Frontal cortex (tissue), 4 donors: ENCODE results near the gene C12orf76. TPM values are rescaled to one million over a fixed set of nuclear protein-coding genes. Genes with fewer than 3 reads are reported as not detected.
A peak's percentile ranks its signal among the peaks of the same experiment; 100 is the strongest.

ENCODE experiments used
- DNase-seq, 2 donors: peaks; one replicate each; pipeline ENCODE4 v3.0.0; 2012; ENCODE audit warnings: low spot score in 2 of 2
- FAIRE-seq: peaks from 2 replicates; lab custom pipeline; 2012; peaks lifted over from hg19 to GRCh38; lab: Jason Lieb, UNC
- small RNA-seq: library from RNA; depleted of rRNA; stranded (forward); fragments of <200 nt; gene quantifications from one replicate; pipeline ENCODE3, GENCODE V24; 2014
- total RNA-seq: library from RNA; depleted of rRNA; stranded (reverse); fragments of >200 nt; gene quantifications from one replicate; pipeline ENCODE4 v1.2.3, GENCODE V29; 2014
- donor health status: control.
- donor health status: control.
- donor health status: control.

Gene C12orf76
- total RNA-seq, 1 donor from 2014 or later, result 113 TPM

DNA sequence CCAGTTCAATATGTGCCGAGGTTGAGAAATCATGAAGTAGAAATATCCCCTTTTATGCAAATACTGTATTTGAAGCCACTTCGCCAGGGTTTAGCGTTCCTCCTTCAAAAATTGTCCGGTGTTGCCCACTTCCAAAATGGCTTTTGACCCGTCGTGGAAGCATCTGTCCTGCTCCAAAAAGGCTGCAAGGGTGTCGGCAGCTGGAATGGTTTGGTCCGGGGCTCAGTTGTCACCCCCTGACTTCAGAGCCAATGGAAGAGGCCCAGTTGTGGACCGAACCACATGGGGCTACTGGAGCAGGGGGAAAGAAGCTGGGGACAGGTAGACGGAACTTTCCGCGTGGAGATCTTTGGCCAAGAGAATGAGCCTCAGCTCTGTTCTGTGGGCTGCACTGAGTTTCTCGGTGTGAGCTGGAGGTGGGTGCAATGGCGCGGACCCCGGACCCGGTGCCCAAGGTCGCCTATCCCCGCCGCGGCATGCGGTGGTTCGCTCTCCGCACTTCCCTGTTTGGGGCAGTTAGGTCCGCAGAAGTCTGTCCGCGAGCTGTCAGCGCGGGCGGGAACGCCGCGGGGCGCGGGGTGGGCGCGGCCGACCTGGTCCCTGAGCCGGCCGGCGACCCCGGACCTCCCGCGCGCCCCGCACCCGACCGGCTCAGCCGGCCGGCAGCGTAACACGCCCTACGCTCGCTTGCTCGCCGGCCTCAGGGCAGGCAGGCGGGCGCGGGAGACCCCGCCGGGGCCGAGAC lies 49.2 kb downstream of the C12orf76 start, which contains the start of gene ANKRD13A:
ANKRD13A (plus strand) TSS at position 527 of the 745 bp plus-strand sequence. CDS start 259 bp downstream, outside the sequence.
- DNase-seq (peak; percentile 86 to 89), FAIRE-seq (no peak)

DNA sequence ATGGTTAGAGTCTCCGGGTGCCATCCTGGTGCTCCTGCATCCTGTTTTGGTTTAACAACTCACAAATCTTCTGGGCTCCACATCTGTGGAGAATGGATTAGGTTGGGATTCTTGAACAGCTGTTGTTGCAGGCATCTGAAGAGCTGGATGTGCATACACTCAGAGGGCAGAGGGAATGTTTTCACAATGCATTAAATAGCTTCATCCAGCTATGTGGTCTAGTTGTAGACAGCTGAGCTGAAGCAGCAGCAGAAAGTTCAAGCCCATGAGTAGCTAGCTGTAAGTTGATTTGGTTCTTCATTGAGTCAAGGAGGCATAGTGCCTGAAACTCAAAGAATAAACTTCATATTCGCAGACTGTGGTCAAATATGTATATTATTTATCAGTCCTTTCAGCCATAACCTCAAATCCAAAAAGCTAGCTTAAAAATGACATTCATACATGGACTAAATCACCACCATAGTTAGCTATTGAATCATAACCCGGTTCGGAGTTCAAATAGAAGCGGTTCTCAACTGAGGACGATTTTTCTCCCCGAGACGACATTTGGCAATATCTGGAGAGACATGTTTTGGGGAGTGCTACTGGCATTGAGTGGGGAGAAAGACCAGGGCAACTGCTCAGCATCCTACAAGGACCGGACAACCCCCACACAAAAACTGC lies 50.0 kb downstream of the C12orf76 start:
- DNase-seq (no peak), FAIRE-seq (no peak)

DNA sequence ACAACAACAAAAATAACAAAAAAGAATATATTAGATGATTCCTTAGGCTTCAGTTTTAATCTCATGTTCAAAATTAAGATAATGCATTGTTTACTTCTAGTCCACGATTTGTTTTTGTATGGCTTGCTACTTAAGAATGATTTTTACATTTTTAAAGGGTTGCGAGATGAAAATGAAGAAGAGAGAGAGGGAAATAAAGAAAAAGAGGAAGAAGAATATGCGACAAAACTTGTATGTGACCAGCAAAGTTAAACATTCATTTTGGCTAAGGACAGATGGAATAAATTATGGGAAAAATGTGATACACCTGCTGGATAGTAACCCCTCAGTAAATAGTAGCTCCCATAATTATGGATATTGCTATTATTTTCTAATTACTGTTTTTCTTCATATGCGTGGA lies 50.9 kb downstream of the C12orf76 start:
- no peak for FAIRE-seq

DNA sequence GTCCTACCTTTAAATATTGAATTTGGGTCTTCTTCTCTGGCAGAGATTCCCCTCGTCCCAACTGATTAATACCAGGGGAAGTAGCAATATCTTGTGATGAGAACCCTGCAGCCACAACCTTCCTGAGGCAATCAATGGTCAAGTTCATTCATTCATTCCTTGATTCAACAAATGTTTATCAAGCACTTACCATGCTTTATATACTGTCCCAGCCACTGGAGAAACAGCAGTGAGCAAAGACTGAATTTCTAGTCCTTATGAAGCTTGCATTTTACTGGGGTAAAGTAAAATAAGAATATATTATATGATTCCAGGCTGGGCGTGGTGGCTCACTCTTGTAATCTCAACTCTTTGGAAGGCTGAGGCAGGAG lies 51.9 kb downstream of the C12orf76 start:
- DNase-seq (no peak), FAIRE-seq (no peak)

More for the DNA sequence above, 50.9 kb downstream of the C12orf76 start:
- no peak for DNase-seq

DNA sequence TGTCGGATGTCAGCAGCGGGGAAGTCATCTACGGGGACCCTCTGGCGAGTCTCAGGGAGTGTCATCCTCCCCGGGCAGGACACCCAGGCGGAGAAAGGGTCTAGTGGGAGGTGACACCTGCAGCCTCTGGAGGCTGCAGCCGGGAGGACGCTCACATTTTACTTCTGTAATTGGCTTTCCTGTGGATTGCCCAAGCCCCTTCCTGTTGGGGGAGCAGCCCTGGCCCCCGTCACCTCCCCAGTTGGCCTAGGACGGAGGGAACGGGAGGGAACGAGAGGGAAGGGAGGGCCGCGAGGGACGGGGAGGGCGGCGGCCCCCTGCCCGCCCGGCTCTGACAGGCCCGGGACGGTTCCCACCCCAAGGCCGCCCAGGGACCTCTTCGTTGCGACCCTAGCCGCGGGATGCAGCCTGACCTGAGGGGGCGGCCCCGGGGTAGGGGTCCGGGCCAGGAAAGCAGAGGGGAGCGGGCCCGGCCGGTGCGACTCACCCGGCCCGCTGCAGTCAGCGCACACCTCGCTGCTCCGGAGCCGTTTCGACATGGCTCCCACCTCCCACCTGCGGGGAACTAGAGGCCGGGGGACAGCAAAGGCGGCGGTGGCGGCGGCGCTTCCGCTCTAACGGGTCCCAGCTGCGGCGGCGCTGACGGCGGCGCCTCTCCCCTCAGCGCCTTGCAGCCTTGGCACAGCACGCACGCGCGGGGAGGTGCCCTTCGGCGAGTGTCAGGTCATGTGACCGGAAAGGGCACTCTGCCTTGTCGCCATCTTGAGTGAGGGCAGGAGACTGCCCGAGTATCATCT lies 52.4 kb downstream of the C12orf76 start, which contains the start of gene GIT2:
GIT2 (minus strand) TSS at position 683 of the 797 bp plus-strand sequence; CDS start at position 539, 144 bp downstream.
- DNase-seq, result peak; percentile 92 to 94
- FAIRE-seq, result no peak

DNA sequence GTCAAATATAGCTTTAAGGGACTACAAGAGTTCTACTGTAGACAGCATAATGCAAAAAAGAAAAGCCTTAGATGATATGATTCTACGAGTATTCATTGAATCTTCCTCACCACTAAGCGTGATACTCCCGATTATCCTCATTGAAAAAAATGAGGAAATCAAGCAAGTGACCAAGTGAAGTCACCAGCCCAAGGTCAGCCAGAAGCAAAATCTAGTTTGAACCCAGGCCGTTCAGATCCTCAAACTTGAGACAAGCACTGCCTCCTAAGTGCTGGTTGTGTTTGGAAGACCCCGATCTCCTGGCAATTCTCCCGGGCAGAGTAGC lies 53.0 kb downstream of the C12orf76 start:
- DNase-seq (no peak), FAIRE-seq (no peak)

DNA sequence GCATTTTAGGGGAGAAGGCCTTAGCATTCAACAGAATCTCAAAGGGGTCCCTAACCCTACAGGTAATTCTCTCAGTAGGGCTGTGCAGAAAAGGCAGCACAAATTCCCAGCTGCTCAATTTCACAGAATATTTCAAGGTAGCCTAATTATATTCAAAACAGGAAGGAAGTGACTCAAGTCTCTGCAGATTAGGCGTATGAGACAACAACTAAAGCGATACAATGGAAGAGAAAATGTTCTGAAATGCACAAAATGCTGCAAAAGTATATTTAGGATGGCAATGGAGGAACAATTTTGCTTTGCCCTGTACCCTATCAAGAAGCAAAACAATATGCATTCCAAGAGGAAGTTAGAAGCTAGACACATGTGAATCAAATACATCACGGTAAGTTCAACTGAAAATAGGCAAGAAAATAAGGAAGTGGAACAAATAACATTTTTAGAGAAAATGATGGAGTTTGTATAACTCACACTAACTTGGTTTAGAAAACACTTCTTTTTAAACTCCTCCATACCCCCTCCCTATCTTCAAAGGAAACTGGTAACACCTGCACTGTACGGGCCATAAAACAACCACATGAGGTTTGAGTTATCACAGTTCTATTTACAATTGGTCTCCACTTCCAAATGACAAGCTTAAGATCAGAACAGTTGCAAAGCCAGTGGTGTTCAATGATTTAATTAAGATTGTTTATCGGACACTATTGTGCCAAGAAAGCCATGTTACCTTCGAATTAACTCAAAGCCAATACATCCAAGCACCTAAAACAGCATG lies 53.7 kb downstream of the C12orf76 start:
- FAIRE-seq, result no peak
- DNase-seq, result no peak

DNA sequence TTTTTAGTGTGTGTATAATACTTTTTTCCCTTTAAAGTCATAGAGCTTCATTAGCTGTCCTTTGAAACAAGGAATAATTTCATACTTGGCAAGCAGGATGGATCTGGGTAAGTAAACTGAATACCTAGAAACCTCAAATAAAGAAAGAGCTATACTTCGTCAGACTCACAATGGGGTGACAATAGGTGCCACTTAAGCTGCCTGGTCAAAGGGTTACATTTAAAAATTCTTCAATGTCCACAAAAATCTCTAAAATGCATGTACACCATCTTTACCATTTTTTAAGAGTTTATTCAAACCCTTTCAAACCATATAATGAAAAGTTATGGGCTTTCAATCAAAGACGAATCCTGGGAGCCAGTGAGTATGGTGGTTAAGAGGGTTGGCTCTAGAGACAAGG lies 55.2 kb downstream of the C12orf76 start:
- FAIRE-seq (no peak), DNase-seq (no peak)

DNA sequence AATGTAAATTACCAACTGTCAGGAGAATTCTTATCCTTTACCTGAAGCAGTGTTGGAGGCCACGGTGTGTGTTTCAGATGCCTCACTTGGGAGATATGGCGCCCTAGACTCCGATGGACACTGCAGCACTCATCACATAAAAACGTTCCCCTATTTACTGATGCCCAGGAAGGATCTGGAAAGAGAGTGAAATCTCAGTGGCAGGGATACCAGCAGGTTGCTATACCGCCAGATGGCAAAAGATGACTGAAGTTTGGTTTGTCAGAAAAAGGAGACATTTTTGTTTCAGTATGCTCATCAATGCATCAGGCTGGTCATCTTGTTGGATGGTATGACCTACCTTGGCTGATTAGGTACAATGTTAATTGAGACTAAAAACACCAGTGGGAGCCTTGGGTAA lies 56.7 kb downstream of the C12orf76 start:
- no peak for DNase-seq
- FAIRE-seq, result no peak

Small RNAs within 50 kb of the gene (small RNA-seq; reads per million reads assigned to genes)
- not detected for gene AC007546.2

Other genes with a start within 250 kb of the C12orf76 start
- not detected for gene TRPV4, start 215.1 kb downstream of the C12orf76 start, total RNA-seq
- 16.3 TPM for gene GLTP, start 168.0 kb downstream of the C12orf76 start, total RNA-seq
- gene TCHP, start 148.2 kb downstream of the C12orf76 start, total RNA-seq, result 5.3 TPM
- gene GIT2, start 52.2 kb downstream of the C12orf76 start, total RNA-seq, result 20.4 TPM
- gene ANKRD13A, start 49.1 kb downstream of the C12orf76 start, total RNA-seq, result 24.9 TPM
- gene IFT81, start 75.8 kb upstream of the C12orf76 start, total RNA-seq, result 118 TPM
- gene ATP2A2, start 232.7 kb upstream of the C12orf76 start, total RNA-seq, result 149 TPM